Measurements from ENCODE around the gene OR2T6.

GRCh38 chr1:248359415-248359814 lies 16.1 kb upstream of the OR2T6 start:
- TF ChIP-seq MAX (IDR thresholded peaks at IDR 0.05) = no peak
- no peak for TF ChIP-seq EP300 (IDR thresholded peaks at IDR 0.05; ENCODE audit: borderline replicate concordance)

Data from Ishikawa (cell line).